Stimulated activated CD8-positive, alpha-beta memory T cell treated with anti-CD3 and anti-CD28 coated beads, Interleukin-12 subunit alpha, Interleukin-12 subunit beta, amount 100 ng/mL, for 4 hours (primary cell): Measurements from ENCODE around the gene LGALS7.
A peak's percentile ranks its signal among the peaks of the same experiment; 100 is the strongest.
"Not testable (repeated sequence)": the region's sequence is repeated elsewhere in the genome, so short reads cannot be mapped to it uniquely, and the experiment has no call there.

Experiments used
- DNase-seq: peaks from one replicate; pipeline ENCODE4 v3.0.0-alpha.2; 2020; ENCODE audit warnings: low read depth

Gene LGALS7

DNA sequence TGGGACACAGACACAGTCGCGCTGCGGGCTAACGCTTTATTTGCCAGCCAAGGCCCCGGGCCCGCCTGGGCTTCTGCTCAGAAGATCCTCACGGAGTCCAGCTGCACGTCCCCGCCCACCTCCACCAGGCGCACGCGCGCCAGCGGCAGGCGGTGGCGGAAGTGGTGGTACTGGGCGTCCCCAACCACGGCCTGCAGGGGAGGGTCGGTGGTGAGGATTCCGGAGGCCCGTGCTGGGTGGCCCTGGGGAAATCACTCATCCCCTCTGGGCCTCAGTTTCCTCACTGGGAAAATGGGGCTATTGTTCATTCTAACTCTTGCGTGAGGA, 2.4 kb downstream of the LGALS7 start:
- not testable (repeated sequence) for DNase-seq

DNA sequence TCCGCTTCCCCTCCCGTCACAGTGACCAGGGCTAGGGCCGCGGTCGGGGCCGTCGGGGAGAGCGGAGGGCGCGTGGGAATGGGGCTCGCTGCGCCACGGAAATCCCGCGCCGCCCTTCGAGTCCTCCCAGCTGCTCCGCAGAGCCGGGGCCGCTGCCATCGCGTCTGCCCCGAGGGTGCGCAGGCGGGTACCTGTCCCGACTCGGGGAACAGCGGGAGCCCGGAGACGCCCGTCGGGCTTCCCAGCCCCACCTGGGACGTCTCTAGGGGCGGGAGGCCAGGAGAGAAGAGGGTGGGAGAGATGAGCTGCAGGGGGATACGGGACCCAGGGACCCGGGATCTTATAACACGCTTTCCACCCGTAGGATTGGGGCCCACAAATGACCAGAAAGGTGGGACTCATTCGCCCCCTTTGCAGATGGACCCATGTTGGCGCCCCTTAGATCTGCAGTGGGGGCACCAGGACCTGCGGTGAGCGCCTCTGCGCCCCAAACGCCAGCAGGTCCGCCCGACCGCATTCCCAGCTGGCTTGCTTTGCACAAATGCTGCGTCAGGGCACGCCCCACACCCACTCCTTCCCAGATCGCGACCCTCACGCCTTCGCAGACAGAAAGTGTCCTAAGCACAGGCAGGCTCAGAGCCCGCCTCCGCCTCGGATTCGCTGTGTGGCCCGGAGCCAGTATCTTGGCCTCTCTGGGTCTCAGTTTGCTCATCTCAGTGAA, 2.9 kb downstream of the LGALS7 start:
- not testable (repeated sequence) for DNase-seq

DNA sequence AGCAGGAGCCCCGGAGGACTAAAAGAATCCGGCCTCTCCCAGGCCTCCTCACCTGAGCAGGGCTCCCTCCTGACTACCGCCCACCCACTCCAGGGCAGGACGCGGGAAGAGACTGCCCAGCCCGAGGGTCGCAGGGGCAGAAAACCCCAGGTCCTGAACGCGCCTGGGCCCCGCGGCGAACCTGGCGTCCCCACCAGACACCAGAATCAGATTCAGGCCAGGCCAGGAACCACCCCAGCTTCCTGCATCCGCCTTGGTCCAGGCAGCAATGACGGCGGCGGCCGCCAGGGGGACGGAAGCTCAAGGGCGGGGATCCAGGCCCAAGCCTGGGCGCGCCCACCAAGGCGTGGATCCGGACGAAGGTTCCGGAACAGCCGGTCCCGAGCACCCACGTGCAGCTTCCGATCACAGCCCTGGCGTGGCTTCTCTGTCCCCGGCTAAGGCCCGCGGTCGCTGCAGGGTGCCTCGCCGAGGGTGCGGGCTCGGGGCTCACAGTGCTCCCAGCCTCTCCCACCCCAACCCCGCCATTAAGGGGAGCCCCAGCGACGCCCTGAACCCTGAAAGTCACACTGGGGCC, 3.6 kb downstream of the LGALS7 start:
- peak; percentile 82 for DNase-seq

DNA sequence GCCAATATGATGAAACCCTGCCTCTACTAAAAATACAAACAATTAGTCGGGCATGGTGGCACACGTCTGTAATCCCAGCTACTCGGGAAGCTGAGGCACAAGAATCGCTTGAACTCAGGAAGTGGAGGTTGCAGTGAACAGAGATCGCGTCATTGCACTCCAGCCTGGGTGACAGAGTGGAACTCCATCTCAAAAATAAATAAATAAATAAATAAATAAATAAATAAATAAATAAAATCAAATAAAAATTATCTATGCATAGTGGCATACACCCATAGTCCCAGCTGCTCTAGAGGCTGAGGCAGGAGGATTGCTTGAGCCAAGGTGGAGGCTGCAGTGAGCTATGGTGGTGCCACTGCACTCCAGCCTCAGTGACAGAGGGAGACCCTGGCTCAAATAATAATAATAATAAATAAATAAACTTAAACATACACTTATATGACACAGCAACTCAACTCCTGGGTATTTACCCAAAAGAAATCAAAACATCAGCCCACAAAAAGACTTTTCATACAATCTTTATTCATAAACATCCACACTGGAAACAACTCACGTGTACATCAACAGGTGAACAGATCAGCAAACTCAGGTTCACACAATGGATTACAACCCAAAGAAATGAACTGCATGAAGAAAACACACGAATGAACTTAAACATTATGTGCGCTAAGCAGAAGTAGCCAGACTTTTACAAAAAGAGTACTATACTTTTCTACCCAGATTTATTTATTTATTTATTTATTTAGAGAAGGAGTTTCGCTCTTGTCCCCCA, 6.9 kb downstream of the LGALS7 start:
- DNase-seq: no peak

DNA sequence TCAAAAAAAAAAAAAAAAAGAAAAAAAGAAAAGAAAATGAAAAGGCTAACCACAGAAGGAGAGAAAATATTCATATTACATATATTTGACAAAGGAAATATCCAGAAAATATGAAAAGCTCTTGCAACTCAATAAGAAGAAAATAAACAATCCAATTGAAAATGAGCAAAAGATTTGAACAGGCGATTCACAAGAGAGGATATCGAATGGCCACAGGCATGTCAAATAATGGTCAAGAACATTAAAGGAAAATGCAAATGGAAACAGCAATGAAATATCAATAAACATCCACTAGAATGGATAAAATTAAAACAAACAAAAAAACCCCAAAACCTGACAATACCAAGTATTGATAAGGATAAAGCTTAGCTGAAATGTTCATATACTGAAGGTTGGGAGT, 8.1 kb downstream of the LGALS7 start:
- no peak for DNase-seq

DNA sequence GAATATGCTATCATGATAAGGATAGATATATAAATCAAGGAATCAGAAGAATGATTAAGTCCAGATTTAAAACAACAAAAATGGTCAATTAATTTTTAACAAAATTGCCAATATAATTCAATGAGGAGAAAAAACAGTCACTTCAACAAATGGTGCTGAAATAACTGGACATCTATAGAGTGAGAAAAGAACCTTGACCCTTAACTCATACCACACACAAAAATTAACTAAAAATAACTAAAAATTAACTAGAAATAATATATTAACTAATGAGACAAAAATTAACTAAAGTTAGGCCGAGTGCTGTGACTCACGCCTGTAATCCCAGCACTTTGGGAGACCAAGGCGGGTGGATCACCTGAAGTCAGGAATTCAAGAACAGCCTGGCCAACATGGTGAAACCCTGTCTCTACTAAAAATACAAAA, 9.5 kb downstream of the LGALS7 start:
- no peak for DNase-seq

DNA sequence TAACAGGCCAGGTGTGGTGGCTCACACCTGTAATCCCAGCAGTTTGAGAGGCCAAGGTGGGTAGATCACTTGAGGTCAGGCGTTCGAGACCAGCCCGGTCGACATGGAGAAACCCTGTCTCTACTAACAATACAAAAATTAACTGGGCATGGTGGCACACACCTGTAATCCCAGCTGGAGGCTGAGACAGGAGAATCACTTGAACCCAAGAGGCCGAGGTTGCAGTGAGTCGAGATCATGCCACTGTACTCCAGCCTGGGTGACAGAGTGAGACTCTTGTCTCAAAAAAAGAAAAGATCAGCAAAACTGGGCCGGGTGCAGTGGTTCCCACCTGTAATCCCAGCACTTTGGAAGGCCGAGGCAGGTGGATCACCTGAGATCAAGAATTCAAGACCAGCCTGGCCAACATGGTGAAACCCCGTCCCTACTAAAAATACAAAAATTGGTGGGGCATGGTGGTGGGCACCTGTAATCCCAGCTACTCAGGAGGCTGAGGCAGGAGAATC, 11.4 kb downstream of the LGALS7 start:
- DNase-seq: not testable (repeated sequence)

DNA sequence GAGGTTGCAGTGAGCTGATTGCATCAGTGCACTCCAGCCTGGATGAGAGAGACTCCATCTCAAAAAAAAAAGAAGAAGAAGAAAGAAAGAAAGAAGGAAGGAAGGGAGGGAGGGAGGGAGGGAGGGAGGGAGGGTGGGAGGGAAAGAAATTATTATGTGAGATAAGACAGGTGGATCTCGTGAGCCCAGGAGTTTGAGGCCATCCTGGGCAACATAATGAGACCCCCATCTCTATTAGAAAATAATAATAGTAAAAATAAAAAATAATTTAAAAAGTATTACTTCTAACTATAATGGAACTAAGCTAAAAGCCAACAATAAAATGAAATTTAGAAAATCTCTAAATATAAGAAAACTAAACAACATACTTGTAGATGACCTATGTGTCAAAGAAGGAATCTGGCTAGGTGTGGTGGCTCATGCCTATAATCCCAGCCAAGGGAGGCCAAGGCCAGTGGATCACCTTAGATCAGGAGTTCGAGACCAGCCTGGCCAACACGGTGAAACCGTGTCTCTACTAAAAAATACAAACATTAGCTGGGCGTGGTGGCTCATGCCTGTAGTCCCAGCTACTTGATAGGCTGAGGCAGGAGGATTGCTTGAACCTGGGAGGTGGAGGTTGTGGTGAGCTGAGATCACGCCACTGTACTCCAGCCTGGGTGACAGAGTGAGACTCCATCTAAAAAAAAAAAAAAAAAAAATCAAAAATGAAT, 12.4 kb downstream of the LGALS7 start:
- not testable (repeated sequence) for DNase-seq

DNA sequence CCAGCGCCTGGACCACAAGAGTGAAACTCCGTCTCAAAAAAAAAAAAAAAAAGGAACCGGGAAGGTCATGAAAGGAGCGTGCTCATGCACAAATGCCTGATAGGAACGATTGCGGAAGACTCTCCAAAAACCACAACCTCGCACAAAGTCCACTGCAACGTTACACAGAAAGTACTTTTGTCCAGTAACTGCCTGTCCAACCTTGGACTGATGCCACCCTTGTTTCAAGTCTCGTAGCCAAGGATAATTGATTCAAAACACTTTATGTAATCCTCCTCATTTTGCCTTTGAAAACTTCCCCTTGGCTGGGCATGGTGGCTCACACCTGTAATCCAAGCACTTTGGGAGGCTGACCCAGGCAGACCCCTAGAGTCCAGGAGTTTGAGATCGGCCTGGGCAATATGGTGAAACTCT, 13.7 kb downstream of the LGALS7 start:
- no peak for DNase-seq

DNA sequence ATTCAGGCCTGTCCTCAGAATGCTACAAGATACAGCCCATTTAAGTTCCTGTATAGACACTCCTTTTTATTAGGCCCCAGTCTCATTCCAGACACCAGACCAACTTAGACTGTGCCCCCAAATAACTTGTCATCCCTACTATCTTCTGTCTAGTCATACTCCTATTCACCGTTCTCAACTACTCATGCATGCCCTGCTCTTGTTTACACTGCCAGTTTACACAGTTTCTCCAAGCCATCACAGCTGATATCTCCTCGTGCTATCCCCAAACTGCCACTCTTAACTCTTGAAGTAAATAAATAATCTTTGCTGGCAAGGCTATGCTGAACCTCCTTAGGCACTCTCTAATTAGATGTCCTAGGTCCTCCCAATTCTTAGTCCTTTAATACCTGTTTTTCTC, 19.1 kb downstream of the LGALS7 start:
- DNase-seq: not testable (repeated sequence)

DNA sequence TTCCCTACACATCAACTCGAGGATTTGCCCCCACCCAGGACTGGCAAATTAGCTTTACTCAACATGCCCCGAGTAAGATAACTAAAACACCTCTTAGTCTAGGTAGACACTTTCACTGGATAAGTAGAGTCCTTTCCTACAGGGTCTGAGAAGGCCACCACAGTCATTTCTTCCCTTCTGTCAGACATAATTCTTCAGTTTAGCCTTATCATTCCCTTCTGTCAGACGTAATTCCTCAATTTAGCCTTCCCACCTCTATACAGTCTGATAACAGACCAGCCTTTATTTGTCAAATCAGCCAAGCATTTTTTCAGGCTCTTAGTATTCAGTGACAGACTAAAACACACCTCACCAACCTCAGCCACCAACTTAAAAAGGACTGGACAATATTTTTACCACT, 19.5 kb downstream of the LGALS7 start:
- DNase-seq: not testable (repeated sequence)

DNA sequence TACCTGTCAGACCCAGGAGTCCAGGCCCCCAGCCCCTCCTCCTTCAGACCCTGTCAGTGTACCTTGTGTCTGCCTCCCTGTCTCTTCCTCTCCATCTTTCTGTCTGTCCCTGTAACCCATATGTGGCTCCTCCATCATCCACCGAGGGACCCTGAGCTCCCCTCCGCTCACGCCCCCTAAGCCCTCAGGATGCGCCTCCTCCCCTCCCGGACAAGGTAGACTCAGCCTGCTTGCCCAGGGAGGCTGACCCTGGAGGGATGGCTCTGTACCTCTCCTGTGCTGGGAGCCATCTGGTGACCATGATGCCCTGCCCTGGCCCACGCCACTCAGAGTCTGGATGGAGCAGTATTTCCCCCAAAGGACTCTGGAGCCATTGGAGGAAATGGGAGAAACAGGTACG, 28.0 kb downstream of the LGALS7 start:
- no peak for DNase-seq

DNA sequence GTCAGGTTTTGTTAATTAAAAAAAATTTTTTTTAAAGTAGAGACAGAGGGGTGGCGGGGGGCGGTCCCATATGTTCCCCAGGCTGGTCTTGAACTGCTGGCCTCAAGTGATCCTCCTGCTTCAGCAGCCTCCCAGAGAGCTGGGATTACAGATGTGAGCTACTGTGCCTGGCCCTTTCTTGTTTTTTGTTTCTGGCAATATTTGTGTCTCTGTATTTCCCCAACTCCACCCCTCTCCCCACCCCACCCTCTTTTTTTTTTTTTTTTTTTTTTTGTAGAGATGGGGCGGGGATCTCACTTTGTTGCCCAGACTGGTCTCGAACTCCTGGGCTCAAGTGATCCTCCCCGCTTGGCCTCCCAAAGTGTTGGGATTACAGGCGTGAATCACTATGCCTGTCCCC, 28.4 kb downstream of the LGALS7 start:
- no peak for DNase-seq

DNA sequence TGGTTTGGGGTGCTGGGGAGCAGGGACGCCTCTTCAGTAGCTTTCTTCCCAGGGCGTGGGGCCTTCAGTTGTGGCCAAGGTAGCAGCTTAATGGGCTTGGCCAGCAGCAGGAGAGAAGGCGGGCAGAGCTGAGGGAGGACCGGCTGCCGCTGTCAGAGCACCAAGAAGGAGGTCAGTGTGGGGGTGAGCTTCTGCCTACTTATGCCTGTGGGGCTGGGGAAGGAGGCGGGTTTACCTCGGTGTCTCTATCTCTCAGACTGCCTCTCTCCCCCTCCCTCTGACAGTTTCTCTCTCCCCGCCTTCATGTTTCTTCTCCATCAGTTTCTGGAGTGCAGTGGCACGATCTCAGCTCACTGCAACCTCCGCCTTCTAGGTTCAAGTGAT, 29.0 kb downstream of the LGALS7 start, which contains the start of gene CAPN12:
CAPN12 (minus strand) TSS at position 177 of the 384 bp plus-strand sequence. CDS start 309 bp downstream, outside the sequence.
- no peak for DNase-seq

DNA sequence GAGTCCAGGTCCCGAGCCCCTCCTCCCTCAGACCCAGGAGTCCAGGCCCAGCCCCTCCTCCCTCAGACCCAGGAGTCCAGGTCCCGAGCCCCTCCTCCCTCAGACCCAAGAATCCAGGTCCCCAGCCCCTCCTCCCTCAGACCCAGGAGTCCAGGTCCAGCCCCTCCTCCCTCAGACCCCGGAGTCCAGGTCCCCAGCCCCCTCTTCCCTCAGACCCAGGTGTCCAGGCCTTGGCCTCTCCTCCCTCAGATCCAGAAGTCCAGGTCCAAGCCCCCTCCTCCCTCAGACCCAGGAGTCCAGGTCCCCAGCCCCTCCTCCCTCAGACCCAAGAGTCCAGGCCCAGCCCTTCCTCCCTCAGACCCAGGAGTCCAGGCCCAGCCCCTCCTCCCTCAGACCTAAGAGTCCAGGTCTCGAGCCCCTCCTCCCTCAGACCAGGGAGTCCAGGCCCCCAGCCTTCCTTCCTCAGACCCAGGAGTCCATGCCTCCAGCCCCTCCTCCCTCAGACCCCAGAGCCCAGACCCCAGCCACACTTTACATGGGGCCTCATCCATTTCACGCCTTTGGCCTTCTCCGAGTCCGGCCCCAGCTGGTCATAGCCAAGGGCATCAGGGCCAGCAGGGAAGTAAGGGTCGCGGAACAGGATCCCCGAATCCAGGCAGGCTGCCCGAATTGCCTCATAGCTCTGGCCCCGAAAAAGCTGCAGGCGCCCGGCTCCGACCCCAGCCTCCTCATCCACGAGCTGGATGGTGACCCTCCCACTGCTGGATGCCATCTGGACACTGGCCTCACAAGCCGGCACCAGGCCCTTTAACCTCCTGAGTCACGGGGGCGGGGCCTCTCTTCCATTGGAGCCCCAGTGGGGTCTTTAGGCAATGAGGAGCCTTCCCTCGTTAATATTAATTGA, 29.7 kb downstream of the LGALS7 start:
- DNase-seq: no peak

DNA sequence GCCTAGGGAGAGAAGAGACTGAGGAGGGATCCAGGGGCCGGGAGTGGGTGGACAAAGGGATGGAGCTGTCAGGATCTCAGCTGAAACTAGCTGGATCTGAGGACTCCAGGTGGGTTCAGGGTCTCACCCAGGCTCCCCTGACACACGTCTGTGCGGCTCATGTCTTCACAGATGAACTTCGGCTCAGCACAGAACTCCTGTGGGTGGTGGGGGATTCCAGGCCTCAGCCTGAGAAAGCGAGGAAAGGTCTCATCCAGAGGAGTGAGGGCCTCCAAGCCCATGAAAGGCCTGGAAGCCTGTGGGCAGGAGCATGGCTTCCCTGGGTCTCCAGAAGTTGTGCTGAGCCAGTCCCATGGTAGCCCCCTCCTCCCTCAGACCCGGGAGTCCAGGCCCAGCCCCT, 30.4 kb downstream of the LGALS7 start:
- no peak for DNase-seq

DNA sequence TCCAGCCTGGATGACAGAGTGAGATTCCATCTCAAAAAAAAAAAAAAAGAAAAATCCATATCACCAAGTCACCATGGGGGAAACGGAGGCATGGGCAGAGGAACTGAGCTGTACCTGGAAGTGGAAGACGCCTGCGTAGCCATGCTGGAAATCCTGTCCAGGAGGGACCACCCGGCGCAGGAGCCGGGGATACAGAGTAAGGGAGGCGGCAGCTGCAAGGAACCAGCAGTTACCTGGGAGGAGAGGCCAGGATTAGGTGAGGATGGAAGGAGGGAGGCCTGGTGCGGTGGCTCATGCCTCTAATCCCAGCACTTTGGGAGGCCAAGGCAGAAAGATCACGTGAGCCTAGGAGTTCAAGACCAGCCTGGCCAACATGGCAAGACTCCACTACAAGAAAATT, 31.0 kb downstream of the LGALS7 start:
- no peak for DNase-seq

DNA sequence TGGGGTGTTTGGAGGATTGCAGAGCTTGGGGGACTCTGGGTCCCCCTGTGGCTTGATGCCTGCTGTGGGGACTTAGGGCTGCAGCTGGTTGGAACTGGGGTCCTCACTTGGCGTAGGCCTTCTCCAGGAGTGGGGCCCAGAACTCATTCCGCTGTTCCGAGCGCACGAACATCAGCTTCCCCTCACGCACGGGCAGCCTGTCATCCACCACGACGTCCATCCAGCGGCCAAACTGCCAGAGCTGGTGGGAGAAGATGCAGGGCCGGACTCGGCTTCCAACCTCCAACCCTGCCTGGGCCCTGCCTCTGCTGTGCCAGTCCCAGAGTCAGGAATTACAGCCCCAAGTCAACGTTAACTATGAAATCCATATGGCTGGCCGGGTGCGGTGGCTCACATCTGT, 31.6 kb downstream of the LGALS7 start:
- no peak for DNase-seq

DNA sequence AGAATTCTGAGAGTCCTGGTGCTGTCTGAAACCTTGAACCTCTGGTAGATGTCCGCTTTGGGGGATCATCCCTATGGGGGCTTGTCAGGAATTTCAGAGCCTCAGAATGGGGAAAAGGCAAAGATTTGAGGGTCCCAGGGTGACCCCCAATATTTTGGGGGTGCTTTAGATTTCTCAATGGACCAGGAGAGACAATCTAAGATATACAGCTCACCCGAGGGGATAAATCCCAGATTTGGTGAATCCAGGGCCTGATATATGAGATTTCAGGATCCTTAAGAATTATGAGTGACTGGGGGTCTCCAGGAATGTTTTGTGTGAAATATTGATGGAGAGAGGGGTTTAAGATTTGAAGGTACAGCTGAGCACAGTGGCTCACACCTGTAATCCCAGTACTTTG, 32.4 kb downstream of the LGALS7 start:
- no peak for DNase-seq

DNA sequence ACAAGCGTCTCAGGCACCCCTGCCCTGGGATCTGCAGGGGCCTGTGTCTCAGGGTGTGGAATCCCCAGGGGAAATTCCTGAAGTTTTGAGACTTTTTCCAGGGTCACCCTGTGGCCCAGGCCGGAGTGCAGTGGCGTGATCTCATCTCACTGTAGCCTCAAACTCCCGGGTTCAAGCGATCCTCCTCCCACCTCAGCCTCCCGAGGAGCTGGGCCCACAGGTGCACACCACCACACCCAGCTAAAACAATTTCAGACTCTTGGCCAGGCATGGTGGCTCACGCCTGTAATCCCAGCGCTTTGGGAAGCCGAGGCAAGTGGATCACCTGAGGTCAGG, 33.1 kb downstream of the LGALS7 start:
- no peak for DNase-seq

DNA sequence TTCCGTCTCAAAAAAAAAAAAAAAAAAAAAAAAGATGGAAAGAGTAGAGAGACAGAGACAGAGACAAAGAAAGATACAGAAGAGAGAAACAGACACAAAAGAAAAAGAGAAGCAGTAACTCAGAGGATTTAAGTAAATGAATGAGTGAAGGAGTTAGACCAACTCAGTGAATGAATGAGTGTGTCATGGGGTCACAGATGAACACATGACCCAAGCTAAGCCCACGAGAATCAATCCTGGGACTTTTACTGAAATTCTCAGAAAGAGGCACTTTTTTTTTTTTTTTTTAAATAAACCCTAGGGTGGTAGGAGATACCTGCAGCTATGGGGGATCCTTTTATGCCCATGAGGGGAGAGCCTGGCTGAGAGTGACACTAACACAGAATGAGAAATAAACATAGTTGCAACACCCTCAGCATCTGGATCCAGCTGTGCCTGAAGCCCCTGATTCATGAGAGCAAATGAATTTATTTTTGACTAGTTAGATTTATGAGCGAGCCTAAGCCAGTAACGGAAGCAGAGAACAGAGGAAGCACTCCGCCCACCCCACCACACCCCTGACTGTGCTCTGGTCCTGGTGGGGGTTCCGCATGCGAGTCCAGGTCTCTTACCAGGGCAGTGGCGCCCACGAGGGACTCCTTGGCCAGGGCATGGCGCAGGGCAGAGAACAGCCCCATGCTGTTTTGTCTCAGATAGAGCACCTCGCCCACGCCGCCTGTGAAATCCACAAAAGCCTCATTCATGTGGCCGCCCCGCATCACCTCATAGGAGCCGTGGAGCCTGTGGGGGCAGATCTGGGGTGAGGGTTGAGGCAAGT, 33.7 kb downstream of the LGALS7 start:
- no peak for DNase-seq
